ENCODE measurements around the gene POU5F1.

DNA sequence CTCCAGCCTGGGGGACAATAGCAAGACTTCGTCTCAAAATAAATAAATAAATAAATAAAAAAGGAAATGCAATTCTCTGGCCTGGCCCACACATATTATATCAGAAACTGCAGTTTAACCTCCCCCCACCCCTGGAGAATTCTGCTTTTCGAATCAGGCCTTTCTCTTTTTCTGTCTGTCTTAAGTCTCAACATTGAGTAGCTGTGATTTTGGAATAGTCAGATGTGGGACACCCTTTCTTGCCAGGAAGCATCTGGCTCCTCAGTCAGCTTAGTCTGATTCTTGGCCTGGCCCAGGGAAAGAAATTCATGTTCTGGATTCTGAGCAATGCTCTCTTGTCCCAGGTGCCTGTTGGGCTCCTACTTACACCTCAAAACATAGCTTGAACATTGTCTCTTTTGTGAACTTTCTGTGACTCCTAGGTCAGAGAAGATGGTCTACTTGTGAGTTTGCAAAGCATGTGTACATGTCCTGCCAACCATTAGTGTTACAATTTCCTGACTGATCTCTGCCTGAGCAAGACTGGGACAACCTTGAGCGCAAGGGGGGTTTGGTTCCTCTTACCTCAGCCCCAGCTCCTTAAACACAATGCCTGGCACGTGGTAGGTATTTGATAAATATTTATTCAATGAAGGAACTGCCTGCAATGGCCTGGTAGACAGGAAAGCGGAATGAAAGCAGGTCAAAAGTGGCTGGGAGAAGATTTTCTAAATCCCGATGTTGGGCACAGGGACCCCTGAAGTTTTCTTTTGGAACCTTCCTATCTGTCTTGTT is 23.8 kb upstream of the POU5F1 start:
- no peak for TF ChIP-seq POLR2A (IDR thresholded peaks at IDR 0.05; ENCODE audit: extremely low read depth, insufficient read length)
- TF ChIP-seq, protein P1, sequence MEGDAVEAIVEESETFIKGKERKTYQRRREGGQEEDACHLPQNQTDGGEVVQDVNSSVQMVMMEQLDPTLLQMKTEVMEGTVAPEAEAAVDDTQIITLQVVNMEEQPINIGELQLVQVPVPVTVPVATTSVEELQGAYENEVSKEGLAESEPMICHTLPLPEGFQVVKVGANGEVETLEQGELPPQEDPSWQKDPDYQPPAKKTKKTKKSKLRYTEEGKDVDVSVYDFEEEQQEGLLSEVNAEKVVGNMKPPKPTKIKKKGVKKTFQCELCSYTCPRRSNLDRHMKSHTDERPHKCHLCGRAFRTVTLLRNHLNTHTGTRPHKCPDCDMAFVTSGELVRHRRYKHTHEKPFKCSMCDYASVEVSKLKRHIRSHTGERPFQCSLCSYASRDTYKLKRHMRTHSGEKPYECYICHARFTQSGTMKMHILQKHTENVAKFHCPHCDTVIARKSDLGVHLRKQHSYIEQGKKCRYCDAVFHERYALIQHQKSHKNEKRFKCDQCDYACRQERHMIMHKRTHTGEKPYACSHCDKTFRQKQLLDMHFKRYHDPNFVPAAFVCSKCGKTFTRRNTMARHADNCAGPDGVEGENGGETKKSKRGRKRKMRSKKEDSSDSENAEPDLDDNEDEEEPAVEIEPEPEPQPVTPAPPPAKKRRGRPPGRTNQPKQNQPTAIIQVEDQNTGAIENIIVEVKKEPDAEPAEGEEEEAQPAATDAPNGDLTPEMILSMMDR (IDR thresholded peaks at IDR 0.05; ENCODE audit: low read depth, low read length): no peak

Data from NB4 (cell line).